Measurements from ENCODE around the gene TMPRSS5. TPM values are rescaled to one million over a fixed set of nuclear protein-coding genes. Genes with fewer than 3 reads are reported as not detected.

The TMPRSS5 gene
- total and polyA plus RNA-seq, 2 donors from 2014 or later, result 0.60 to 0.65 TPM

DNA sequence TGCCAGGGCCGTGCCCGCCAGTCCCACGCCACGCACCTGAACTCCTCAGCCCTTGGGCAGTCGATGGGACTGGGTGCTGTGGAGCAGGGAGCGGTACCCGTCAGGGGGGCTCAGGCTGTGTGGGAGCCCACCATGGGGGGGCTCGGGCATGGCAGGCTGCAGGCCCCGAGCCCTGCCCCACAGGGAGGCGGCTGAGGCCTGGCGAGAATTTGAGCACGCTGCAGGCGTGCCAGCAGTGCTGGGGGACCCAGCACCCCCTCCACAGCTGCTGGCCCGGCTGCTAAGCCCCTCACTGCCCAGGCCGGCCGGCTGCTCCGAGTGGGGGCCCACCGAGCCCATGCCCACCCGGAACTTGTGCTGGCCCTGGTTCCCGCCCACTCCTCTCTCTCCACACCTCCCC is 56.8 kb downstream of the TMPRSS5 start:
- no peaks in the 10 kb centered on the region for H3K4me1 ChIP-seq (ENCODE audit: control insufficient read depth in 2 of 3, insufficient read depth in 2 of 3, low read depth in 1 of 3, low read length in 3 of 3)
- H3K9ac ChIP-seq (ENCODE audit: low read length in 3 of 3), result no peak overlapping the region
- DNase-seq, result no peak
- intact Hi-C loops (cut with DNase I), result no loop called here
- TF ChIP-seq, protein P1, sequence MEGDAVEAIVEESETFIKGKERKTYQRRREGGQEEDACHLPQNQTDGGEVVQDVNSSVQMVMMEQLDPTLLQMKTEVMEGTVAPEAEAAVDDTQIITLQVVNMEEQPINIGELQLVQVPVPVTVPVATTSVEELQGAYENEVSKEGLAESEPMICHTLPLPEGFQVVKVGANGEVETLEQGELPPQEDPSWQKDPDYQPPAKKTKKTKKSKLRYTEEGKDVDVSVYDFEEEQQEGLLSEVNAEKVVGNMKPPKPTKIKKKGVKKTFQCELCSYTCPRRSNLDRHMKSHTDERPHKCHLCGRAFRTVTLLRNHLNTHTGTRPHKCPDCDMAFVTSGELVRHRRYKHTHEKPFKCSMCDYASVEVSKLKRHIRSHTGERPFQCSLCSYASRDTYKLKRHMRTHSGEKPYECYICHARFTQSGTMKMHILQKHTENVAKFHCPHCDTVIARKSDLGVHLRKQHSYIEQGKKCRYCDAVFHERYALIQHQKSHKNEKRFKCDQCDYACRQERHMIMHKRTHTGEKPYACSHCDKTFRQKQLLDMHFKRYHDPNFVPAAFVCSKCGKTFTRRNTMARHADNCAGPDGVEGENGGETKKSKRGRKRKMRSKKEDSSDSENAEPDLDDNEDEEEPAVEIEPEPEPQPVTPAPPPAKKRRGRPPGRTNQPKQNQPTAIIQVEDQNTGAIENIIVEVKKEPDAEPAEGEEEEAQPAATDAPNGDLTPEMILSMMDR (IDR thresholded peaks at IDR 0.05; ENCODE audit: borderline replicate concordance, extremely low read depth, insufficient read depth), result no peak
- FAIRE-seq, result no peak
- no peak overlapping the region for H3K4me3 ChIP-seq (ENCODE audit: low read length in 3 of 3)
- no peaks in the 10 kb centered on the region for H3K36me3 ChIP-seq (ENCODE audit: control insufficient read depth in 2 of 3, insufficient read depth in 3 of 3, low read length in 3 of 3)
- no peaks in the 10 kb centered on the region for H3K9me3 ChIP-seq (ENCODE audit: control insufficient read depth in 2 of 3, insufficient read depth in 1 of 3, low read length in 3 of 3)
- no peaks in the 10 kb centered on the region for H3K27me3 ChIP-seq (ENCODE audit: control insufficient read depth, insufficient read depth, low read length)
- H3K27ac ChIP-seq (ENCODE audit: low read depth in 2 of 2, low read length in 2 of 2), result no peak overlapping the region

DNA sequence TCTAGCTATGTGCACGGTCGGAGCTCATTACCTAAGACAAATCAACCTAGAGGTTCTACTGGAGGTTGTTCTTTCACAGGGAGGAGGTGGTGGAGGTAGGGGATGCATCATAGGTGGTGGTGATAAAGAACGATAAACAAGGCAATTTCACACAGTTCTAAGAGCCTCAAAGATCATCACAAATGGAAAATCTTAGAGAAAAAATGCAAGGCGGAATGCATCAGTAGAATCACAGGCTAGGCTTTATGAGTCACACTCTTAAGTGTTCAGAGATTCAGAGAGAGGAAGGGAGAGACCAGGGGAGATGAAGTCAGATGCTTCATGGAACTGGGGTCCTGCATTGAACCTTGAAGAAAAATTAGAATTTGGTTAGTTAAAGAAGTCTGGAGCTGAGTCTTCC is 58.3 kb downstream of the TMPRSS5 start:
- Histone ChIP-seq H3K36me3 (ENCODE audit: control insufficient read depth in 2 of 3, insufficient read depth in 3 of 3, low read length in 3 of 3) (no peaks in the 10 kb centered on the region), H3K4me1 (ENCODE audit: control insufficient read depth in 2 of 3, insufficient read depth in 2 of 3, low read depth in 1 of 3, low read length in 3 of 3) (no peaks in the 10 kb centered on the region), H3K4me3 (ENCODE audit: low read length in 3 of 3) (no peak overlapping the region), H3K27me3 (ENCODE audit: control insufficient read depth, insufficient read depth, low read length) (no peaks in the 10 kb centered on the region), H3K9me3 (ENCODE audit: control insufficient read depth in 2 of 3, insufficient read depth in 1 of 3, low read length in 3 of 3) (no peaks in the 10 kb centered on the region), H3K27ac (ENCODE audit: low read depth in 2 of 2, low read length in 2 of 2) (no peak overlapping the region), H3K9ac (ENCODE audit: low read length in 3 of 3) (no peak overlapping the region)
- intact Hi-C loops (cut with DNase I), result no loop called here
- FAIRE-seq (no peak), DNase-seq (no peak)
- TF ChIP-seq, protein P1 (IDR thresholded peaks at IDR 0.05; ENCODE audit: borderline replicate concordance, extremely low read depth, insufficient read depth), result no peak

DNA sequence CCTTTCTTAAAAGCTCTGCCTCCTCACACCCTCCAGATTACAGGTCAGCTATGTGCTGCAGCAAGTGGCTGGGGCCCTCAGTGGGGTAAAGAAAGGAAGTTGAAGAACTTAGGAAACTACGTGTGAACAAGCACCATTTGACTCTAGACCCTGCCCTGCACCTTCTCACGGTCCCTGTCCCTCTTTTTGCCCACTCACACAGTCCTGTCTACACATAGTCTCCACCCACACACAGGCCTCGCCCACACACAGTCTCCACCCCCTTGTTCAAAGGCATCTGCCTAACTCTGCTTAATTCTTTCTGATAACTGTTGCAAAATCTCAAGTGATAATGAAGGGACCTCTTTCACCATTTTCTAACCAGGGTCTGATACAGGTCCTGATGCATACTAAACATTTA is 59.0 kb downstream of the TMPRSS5 start:
- H3K36me3 ChIP-seq (ENCODE audit: control insufficient read depth in 2 of 3, insufficient read depth in 3 of 3, low read length in 3 of 3), result no peaks in the 10 kb centered on the region
- no peak overlapping the region for H3K9ac ChIP-seq (ENCODE audit: low read length in 3 of 3)
- H3K27ac ChIP-seq (ENCODE audit: low read depth in 2 of 2, low read length in 2 of 2), result no peak overlapping the region
- no peaks in the 10 kb centered on the region for H3K27me3 ChIP-seq (ENCODE audit: control insufficient read depth, insufficient read depth, low read length)
- FAIRE-seq (no peak), DNase-seq (no peak)
- no peaks in the 10 kb centered on the region for H3K4me1 ChIP-seq (ENCODE audit: control insufficient read depth in 2 of 3, insufficient read depth in 2 of 3, low read depth in 1 of 3, low read length in 3 of 3)
- no peak overlapping the region for H3K4me3 ChIP-seq (ENCODE audit: low read length in 3 of 3)
- TF ChIP-seq, protein P1 (IDR thresholded peaks at IDR 0.05; ENCODE audit: borderline replicate concordance, extremely low read depth, insufficient read depth), result no peak
- no peaks in the 10 kb centered on the region for H3K9me3 ChIP-seq (ENCODE audit: control insufficient read depth in 2 of 3, insufficient read depth in 1 of 3, low read length in 3 of 3)
- intact Hi-C loops (cut with DNase I), result no loop called here
